ENCODE results near the gene GAB2.

Gene GAB2

DNA sequence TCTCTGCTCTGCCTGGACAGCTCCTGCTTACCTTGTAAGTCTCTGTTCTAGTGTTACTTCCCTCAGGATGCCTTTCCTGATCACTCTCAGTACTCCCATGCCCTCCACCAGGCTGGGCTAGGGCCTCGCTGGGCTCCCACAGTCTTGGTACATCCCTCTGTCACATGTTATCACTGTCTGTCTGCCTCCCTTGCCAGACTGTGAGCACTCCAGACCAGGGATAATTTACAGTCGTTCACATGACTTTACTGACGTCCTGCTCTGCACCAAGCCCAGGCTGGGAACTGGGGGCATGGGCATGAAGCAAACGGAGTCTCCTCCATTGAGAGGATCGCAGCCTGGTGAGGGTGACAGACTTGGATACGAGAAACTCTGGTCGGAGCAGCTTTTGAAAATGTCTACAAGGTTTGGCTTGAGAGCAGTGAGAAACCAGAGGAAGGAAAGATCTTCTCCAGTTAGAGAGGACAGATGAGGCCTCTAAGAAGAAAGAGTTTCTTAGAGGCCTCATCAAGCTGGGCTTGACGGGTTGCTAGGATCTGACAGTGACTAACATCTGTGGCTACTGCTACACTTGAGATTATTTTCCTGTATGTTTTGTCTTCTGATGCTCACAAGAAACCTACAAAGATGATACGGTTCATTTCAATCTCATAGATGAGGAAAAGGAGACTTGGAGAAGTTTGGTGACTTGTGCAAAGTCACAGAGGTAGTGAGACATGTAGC lies 216.4 kb downstream of the GAB2 start:
- DNase-seq (ENCODE audit: low spot score): no peak
- Histone ChIP-seq H3K27ac (no peak overlapping the region), H3K4me3 (no peak overlapping the region)
- no peak for TF ChIP-seq CTCF (IDR thresholded peaks at IDR 0.05)

DNA sequence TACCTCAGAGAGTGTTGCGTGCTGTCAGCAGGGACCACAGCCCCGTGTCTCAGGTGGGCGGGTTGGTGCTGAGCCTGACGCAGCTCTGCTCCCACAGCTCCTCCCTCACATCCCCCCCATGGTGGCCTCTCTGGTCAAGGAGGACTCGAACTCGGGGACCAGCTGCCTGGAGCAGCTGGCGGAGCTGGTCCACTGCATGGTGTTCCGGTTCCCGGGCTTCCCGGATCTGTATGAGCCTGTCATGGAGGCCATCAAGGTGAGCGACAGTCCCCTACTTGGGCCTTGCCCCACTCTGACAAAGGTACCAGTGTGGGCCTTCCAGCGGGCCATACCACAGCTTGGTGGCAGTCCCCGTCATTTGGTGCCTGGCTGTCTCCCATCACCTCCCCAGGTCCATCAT lies 217.1 kb downstream of the GAB2 start:
- no peak overlapping the region for H3K27ac ChIP-seq
- H3K4me3 ChIP-seq: no peak overlapping the region
- DNase-seq (ENCODE audit: low spot score): no peak
- no peak for TF ChIP-seq CTCF (IDR thresholded peaks at IDR 0.05)

DNA sequence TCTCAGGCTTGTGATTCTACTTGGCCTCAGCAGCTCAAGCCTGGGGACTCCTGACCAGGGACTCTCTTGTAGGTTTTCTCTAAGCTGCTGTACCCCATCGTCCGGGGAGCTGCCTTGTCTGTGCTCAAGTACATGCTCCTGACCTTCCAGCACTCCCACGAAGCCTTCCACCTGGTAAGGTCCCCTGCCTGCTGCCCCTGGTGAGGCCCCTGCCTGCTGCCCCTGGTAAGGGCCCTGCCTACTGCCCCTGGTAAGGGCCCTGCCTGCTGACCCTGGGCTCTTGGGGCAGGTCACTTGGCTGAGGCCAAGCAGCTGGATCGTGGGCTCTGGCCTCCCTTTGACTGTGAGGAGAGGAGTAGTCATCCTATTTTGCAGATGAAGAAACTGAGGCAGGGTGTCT lies 217.6 kb downstream of the GAB2 start:
- no peak for TF ChIP-seq CTCF (IDR thresholded peaks at IDR 0.05)
- DNase-seq (ENCODE audit: low spot score): no peak
- Histone ChIP-seq H3K27ac (no peak overlapping the region), H3K4me3 (no peak overlapping the region)

DNA sequence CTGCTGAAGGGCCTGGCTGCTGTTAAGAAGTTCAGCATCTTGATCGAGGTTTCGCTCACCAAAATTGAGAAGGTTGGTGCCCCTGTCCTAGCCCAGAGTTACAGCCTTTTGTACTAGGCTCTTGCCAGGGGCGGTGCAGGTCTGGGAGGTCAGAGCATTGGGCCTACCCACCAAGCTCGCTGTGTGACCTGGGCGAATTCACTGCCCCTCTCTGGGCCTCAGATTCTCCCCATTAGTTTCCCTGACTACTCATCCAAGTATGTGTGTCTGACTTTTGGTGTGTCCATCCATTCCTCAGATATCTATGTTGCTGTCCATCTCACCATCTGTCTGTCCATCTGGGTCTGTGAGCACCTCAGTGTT lies 218.0 kb downstream of the GAB2 start:
- H3K27ac ChIP-seq: no peak overlapping the region
- no peak for TF ChIP-seq CTCF (IDR thresholded peaks at IDR 0.05)
- no peak for DNase-seq (ENCODE audit: low spot score)
- H3K4me3 ChIP-seq: no peak overlapping the region

DNA sequence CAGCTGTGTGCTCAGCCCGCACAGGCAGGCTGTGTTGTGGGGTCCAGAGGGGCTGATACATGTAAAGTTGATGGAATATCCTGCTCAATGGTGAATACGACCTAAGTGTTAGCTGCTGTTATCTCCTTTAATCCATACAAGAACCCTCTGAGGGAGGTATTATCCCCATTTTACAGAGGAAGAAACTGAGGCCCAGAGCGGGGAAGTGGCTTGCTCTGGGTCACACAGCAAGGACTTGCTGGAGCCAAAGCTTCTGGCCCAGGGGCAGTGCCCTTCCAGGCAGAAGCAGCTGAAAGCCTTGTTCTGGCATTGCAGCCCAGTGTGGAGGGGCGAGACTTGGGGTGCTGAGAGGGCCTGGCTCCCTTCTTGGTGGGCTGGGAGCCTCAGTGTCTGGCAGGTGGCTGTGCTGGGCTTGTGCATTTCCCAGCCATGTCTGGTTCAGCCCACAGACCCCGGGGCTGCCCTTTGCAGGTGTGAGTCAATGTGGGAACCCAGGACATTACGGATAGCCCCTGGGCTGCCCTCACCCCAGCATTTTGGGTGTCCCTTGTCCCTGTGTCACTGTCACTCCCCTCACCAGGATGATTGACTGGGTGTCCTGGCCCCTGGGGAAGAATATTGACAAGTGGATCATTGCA lies 218.5 kb downstream of the GAB2 start:
- no peak for DNase-seq (ENCODE audit: low spot score)
- Histone ChIP-seq H3K27ac (no peak overlapping the region), H3K4me3 (no peak overlapping the region)
- no peak for TF ChIP-seq CTCF (IDR thresholded peaks at IDR 0.05)

DNA sequence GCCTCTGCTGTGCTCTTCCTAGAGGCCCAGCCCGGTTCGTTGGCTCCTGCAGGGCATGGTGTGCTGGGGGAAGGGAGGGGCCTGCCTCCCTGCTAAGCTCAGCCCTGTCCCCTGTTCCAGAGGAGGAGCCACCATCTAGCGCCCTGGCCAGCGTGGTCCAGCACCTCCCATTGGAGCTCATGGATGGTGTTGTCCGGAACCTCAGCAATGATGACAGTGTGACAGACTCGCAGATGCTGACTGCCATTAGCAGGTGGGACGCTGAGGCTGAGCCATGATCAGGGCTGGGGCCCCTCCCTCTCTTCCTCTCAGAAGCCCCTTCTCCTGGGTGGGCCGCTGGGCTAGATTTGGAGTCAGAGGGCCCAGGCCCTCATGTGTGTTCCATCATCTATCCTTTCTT lies 219.8 kb downstream of the GAB2 start:
- DNase-seq (ENCODE audit: low spot score): no peak
- TF ChIP-seq CTCF (IDR thresholded peaks at IDR 0.05): no peak
- Histone ChIP-seq H3K4me3 (no peak overlapping the region), H3K27ac (no peak overlapping the region)

- no peak for TF ChIP-seq CTCF (IDR thresholded peaks at IDR 0.05)
- no peak for DNase-seq (ENCODE audit: low spot score)
- Histone ChIP-seq H3K27ac (no peak overlapping the region), H3K4me3 (no peak overlapping the region)
Observed at GRCh38 chr11:78196661-78197091, 220.9 kb downstream of the GAB2 start.

Measured in coronary artery (tissue), 2 donors.